WERI-Rb-1 (cell line): ENCODE data around the gene GPR137B.

ENCODE experiments used
- DNase-seq: peaks from one replicate; pipeline ENCODE4 v3.0.0-alpha.2; 2020
- H3K27ac ChIP-seq: fragments of 250-450 bp; sonication (Bioruptor Pico); 2 replicates; pipeline ENCODE4 v1.5.1; 2020; ENCODE audit warnings: mild to moderate bottlenecking, moderate library complexity
- H3K27me3 ChIP-seq: fragments of 250-450 bp; sonication (Bioruptor Pico); 2 replicates; pipeline ENCODE4 v1.5.1; 2021; ENCODE audit warnings: mild to moderate bottlenecking, low read depth, moderate library complexity; ENCODE audit not compliant: insufficient read depth, severe bottlenecking
- H3K36me3 ChIP-seq: fragments of 250-450 bp; sonication (Bioruptor Pico); 2 replicates; pipeline ENCODE4 v1.5.1; 2020; ENCODE audit warnings: mild to moderate bottlenecking, moderate library complexity
- H3K4me3 ChIP-seq: 2 replicates; pipeline ENCODE4 v1.5.1; 2011; ENCODE audit warnings: low read depth, mild to moderate bottlenecking, control low read depth, low read length
- H3K9me3 ChIP-seq: fragments of 250-450 bp; sonication (Bioruptor Pico); 2 replicates; pipeline ENCODE4 v1.5.1; 2021; ENCODE audit warnings: mild to moderate bottlenecking, moderate library complexity; ENCODE audit not compliant: severe bottlenecking
- TF ChIP-seq, protein P1 (sequence below): IDR thresholded peaks from 2 replicates; pipeline ENCODE4 v1.5.1; 2011; ENCODE audit warnings: low read depth, mild to moderate bottlenecking, control low read depth, inconsistent platforms, low read length

GPR137B gene

GRCh38 chr1:236103646-236104218 is 38.6 kb upstream of the GPR137B start:
- no peaks in the 10 kb centered on the region for H3K9me3 ChIP-seq
- no peaks in the 10 kb centered on the region for H3K36me3 ChIP-seq
- no peak overlapping the region for H3K4me3 ChIP-seq
- TF ChIP-seq, protein P1, sequence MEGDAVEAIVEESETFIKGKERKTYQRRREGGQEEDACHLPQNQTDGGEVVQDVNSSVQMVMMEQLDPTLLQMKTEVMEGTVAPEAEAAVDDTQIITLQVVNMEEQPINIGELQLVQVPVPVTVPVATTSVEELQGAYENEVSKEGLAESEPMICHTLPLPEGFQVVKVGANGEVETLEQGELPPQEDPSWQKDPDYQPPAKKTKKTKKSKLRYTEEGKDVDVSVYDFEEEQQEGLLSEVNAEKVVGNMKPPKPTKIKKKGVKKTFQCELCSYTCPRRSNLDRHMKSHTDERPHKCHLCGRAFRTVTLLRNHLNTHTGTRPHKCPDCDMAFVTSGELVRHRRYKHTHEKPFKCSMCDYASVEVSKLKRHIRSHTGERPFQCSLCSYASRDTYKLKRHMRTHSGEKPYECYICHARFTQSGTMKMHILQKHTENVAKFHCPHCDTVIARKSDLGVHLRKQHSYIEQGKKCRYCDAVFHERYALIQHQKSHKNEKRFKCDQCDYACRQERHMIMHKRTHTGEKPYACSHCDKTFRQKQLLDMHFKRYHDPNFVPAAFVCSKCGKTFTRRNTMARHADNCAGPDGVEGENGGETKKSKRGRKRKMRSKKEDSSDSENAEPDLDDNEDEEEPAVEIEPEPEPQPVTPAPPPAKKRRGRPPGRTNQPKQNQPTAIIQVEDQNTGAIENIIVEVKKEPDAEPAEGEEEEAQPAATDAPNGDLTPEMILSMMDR = peak; percentile 71
- no peaks in the 10 kb centered on the region for H3K27me3 ChIP-seq
- DNase-seq = peak; percentile 60
- H3K27ac ChIP-seq = no peak overlapping the region

DNA sequence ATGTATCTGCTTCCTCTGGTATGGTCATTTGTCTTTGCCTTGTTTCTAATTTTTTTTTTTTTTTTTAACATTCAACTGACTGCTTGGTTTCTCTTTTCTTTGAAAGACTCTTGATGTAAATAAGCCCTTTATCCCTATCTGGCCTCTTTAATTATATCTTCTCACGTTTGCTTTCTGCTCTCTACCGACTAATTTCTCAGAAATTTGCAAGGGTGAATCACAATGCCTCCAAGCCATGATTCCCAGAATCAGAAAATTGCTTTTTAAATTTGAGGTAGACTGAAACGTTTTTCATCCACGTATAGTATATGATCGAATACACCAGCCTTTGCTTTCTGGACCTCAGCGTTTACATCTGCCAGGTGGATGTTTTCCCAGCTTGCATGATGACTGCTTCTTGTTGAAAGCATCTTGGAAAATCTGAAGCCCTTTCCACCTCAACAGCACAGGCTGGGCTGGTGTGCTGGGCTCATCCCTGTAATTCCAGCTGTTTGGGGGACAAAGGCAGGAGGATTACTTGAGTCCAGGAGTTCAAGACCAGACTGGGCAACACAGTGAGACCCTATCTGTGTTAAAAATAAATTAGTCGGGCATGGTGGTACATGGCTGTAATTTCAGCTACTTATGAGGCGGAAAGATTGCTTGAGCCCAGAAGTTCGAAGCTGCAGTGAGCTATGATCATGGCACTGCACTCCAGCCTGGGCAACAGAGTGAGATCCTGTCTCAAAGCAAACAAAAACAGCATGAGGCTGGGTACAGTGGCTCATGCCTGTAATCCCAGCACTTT is 35.0 kb upstream of the GPR137B start:
- TF ChIP-seq, protein P1 = no peak
- no peak for DNase-seq
- no peak overlapping the region for H3K27ac ChIP-seq

DNA sequence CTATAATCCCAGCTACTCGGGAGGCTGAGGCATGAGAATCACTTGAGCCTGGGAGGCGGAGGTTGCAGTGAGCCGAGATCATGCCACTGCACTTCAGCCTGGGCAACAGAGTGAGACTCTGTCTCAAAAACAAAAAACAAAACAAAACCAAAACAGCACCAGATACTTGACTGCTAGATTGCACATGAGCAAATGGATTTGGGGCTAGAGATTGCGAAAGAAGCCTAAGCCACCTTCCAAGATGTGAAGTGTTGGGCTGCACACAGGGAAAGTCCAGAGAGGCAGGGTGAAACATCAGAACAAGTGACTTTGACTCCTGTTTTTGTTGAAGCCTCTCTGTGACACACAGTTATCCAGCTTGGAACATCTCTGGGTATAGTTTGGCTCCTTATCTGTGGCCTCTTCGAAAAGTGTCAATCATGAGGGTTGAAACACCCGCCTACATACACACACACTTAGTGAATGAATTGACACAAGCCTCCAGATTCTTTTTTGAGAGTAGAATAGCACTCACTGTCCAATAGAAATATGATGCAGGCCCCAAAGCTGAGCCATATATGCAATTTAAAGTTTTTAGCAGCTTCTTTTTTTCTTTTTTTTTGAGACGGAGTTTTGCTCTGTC is 34.2 kb upstream of the GPR137B start:
- H3K9me3 ChIP-seq = no peaks in the 10 kb centered on the region
- TF ChIP-seq, protein P1 = no peak
- DNase-seq = no peak
- no peak overlapping the region for H3K27ac ChIP-seq
- no peak overlapping the region for H3K4me3 ChIP-seq
- H3K27me3 ChIP-seq = no peaks in the 10 kb centered on the region
- no peaks in the 10 kb centered on the region for H3K36me3 ChIP-seq

More for the DNA sequence above, 35.0 kb upstream of the GPR137B start:
- Histone ChIP-seq H3K9me3 (no peaks in the 10 kb centered on the region), H3K36me3 (no peaks in the 10 kb centered on the region), H3K27me3 (no peaks in the 10 kb centered on the region), H3K4me3 (no peak overlapping the region)

GRCh38 chr1:236110137-236110536 is 32.2 kb upstream of the GPR137B start:
- H3K27me3 ChIP-seq = no peaks in the 10 kb centered on the region
- H3K9me3 ChIP-seq = no peaks in the 10 kb centered on the region
- no peaks in the 10 kb centered on the region for H3K36me3 ChIP-seq
- TF ChIP-seq, protein P1 = no peak
- H3K27ac ChIP-seq = no peak overlapping the region
- no peak for DNase-seq
- no peak overlapping the region for H3K4me3 ChIP-seq

GRCh38 chr1:236111527-236112331 is 30.6 kb upstream of the GPR137B start:
- no peak overlapping the region for H3K4me3 ChIP-seq
- H3K36me3 ChIP-seq = no peaks in the 10 kb centered on the region
- H3K27ac ChIP-seq = no peak overlapping the region
- no peaks in the 10 kb centered on the region for H3K9me3 ChIP-seq
- TF ChIP-seq, protein P1 = no peak
- DNase-seq = no peak
- H3K27me3 ChIP-seq = no peaks in the 10 kb centered on the region
